Astrocyte (in vitro differentiated cells and primary cell): ENCODE results near the gene MYH11. TPM values are rescaled to one million over a fixed set of nuclear protein-coding genes. Genes with fewer than 3 reads are reported as not detected.
"Not testable (repeated sequence)": the region's sequence is repeated elsewhere in the genome, so short reads cannot be mapped to it uniquely, and the experiment has no call there.

ENCODE experiments used
- DNase-seq: peaks from one replicate; pipeline ENCODE4 v3.0.0-alpha.2; 2010; ENCODE audit warnings: low read depth
- FAIRE-seq: peaks from 2 replicates; lab custom pipeline; 2011; peaks lifted over from hg19 to GRCh38; lab: Jason Lieb, UNC
- H2AFZ ChIP-seq: 2 replicates; pipeline ENCODE4 v1.6.0; 2012; ENCODE audit warnings: low read depth, low read length, inconsistent platforms
- H3K27ac ChIP-seq: 2 replicates; pipeline ENCODE4 v1.5.1; 2011; ENCODE audit warnings: low read depth, low read length, inconsistent platforms
- H3K27me3 ChIP-seq: 2 replicates; pipeline ENCODE4 v1.6.0; 2011; ENCODE audit warnings: low read length, inconsistent platforms; ENCODE audit not compliant: insufficient read depth
- H3K36me3 ChIP-seq: 2 replicates; pipeline ENCODE4 v1.5.1; 2011; ENCODE audit warnings: low read length, inconsistent platforms; ENCODE audit not compliant: insufficient read depth
- H3K4me1 ChIP-seq: 2 replicates; pipeline ENCODE4 v1.5.1; 2011; ENCODE audit warnings: low read length, inconsistent platforms; ENCODE audit not compliant: insufficient read depth
- H3K4me2 ChIP-seq: 2 replicates; pipeline ENCODE4 v1.6.0; 2012; ENCODE audit warnings: low read length, inconsistent platforms
- H3K4me3 ChIP-seq: 2 replicates; pipeline ENCODE4 v1.5.1; 2011; ENCODE audit warnings: low read depth, mild to moderate bottlenecking, low read length, inconsistent platforms; ENCODE audit not compliant: insufficient read depth
- H3K79me2 ChIP-seq: 2 replicates; pipeline ENCODE4 v1.6.0; 2012; ENCODE audit warnings: mild to moderate bottlenecking, low read length, inconsistent platforms; ENCODE audit not compliant: insufficient read depth
- H3K9ac ChIP-seq: 2 replicates; pipeline ENCODE4 v1.6.0; 2012; ENCODE audit warnings: mild to moderate bottlenecking, low read length, inconsistent platforms
- H3K9me3 ChIP-seq: 2 replicates; pipeline ENCODE4 v1.5.1; 2012; ENCODE audit warnings: low read depth, mild to moderate bottlenecking, low read length, inconsistent platforms; ENCODE audit not compliant: insufficient read depth
- H4K20me1 ChIP-seq: 2 replicates; pipeline ENCODE4 v1.6.0; 2012; ENCODE audit warnings: low read length, inconsistent platforms; ENCODE audit not compliant: insufficient read depth
- H3K27ac Mint-ChIP-seq: one replicate; pipeline ENCODE4 v1.8.0; 2021; ENCODE audit warnings: mild to moderate bottlenecking, mixed read lengths; ENCODE audit not compliant: unreplicated experiment
- H3K27me3 Mint-ChIP-seq: one replicate; pipeline ENCODE4 v1.8.0; 2021; ENCODE audit warnings: low read depth, mixed read lengths; ENCODE audit not compliant: unreplicated experiment
- H3K36me3 Mint-ChIP-seq: one replicate; pipeline ENCODE4 v1.8.0; 2021; ENCODE audit warnings: low read depth, mixed read lengths; ENCODE audit not compliant: unreplicated experiment
- H3K4me1 Mint-ChIP-seq: one replicate; pipeline ENCODE4 v1.8.0; 2021; ENCODE audit warnings: low read depth, mixed read lengths; ENCODE audit not compliant: unreplicated experiment
- H3K4me3 Mint-ChIP-seq: one replicate; pipeline ENCODE4 v1.8.0; 2021; ENCODE audit warnings: mild to moderate bottlenecking, moderate library complexity, mixed read lengths; ENCODE audit not compliant: unreplicated experiment
- H3K9me3 Mint-ChIP-seq: one replicate; pipeline ENCODE4 v1.8.0; 2021; ENCODE audit warnings: mild to moderate bottlenecking, mixed read lengths; ENCODE audit not compliant: unreplicated experiment
- EZH2 ChIP-seq: IDR thresholded peaks from 2 replicates; pipeline ENCODE4 v1.6.1; 2012; ENCODE audit warnings: mild to moderate bottlenecking, low read length, inconsistent platforms; ENCODE audit not compliant: insufficient read depth
- total RNA-seq: library from RNA; stranded (reverse); gene quantifications from 2 replicates; pipeline ENCODE4 v1.2.1, GENCODE V29; 2021
- TF ChIP-seq, protein P1 (sequence below): IDR thresholded peaks from 2 replicates; pipeline ENCODE4 v1.5.1; 2011; ENCODE audit warnings: low read depth, mild to moderate bottlenecking, inconsistent platforms, low read length, moderate library complexity; ENCODE audit not compliant: insufficient read depth

Gene MYH11
- total RNA-seq, 1 donor from 2014 or later: 1.0 TPM

DNA sequence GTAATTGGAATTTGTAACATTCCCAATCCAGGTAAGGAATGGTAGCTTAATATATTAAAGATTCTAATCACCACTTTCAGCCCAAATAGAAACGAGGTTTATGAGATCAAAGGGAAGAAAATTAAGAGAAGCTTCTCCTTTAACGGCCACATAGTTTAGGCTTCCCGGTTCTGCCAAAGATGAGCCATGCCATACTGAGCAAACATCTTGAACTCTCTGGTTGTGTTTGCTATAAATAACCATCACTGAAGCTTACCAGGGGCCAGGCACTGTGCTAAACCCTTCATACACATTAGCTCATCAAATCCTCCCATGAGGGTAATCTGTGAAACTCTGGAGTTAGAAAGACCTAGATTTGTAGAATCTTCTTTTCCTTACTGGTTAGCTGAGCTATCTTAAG is 2.8 kb downstream of the MYH11 start:
- no peaks in the 10 kb centered on the region for H3K79me2 ChIP-seq
- FAIRE-seq (no peak), DNase-seq (no peak)
- no peak for TF ChIP-seq EZH2
- TF ChIP-seq, protein P1, sequence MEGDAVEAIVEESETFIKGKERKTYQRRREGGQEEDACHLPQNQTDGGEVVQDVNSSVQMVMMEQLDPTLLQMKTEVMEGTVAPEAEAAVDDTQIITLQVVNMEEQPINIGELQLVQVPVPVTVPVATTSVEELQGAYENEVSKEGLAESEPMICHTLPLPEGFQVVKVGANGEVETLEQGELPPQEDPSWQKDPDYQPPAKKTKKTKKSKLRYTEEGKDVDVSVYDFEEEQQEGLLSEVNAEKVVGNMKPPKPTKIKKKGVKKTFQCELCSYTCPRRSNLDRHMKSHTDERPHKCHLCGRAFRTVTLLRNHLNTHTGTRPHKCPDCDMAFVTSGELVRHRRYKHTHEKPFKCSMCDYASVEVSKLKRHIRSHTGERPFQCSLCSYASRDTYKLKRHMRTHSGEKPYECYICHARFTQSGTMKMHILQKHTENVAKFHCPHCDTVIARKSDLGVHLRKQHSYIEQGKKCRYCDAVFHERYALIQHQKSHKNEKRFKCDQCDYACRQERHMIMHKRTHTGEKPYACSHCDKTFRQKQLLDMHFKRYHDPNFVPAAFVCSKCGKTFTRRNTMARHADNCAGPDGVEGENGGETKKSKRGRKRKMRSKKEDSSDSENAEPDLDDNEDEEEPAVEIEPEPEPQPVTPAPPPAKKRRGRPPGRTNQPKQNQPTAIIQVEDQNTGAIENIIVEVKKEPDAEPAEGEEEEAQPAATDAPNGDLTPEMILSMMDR: no peak
- no peaks in the 10 kb centered on the region for H3K9me3 ChIP-seq
- peaks cover 41% of the 10 kb centered on the region for H3K27me3 Mint-ChIP-seq
- no peak overlapping the region for H3K4me2 ChIP-seq
- H3K4me1 Mint-ChIP-seq: peaks cover 5% of the 10 kb centered on the region
- no peak overlapping the region for H3K4me3 Mint-ChIP-seq
- no peak overlapping the region for H2AFZ ChIP-seq
- H3K4me1 ChIP-seq: no peaks in the 10 kb centered on the region
- no peaks in the 10 kb centered on the region for H3K36me3 ChIP-seq
- H3K27ac ChIP-seq: no peak overlapping the region
- no peak overlapping the region for H3K4me3 ChIP-seq
- H3K9ac ChIP-seq: no peak overlapping the region
- H3K27ac Mint-ChIP-seq: no peak overlapping the region
- H3K36me3 Mint-ChIP-seq: no peaks in the 10 kb centered on the region
- no peaks in the 10 kb centered on the region for H4K20me1 ChIP-seq
- H3K9me3 Mint-ChIP-seq: peaks cover 3% of the 10 kb centered on the region
- H3K27me3 ChIP-seq: peaks cover 53% of the 10 kb centered on the region

DNA sequence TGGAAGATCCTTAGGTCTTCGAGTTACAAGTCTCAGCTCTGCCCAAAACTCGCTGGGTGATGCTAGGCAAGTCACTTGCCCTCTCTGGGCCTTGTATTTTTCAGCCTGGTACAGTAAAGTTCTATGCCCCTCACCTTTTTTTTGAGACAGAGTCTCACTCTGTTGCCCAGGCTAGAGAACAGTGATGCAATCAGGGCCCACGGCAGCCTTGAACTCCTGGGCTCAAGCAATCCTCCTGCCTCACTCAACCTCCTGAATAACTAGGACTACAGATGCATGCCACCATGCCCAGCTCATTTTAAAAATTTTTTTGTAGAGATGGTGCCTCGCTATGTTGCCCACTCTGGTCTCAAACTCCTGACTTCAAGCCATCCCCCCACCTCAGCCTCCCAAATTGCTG is 3.8 kb downstream of the MYH11 start:
- H3K27ac ChIP-seq: no peak overlapping the region
- H4K20me1 ChIP-seq: no peaks in the 10 kb centered on the region
- H3K4me2 ChIP-seq: no peak overlapping the region
- H2AFZ ChIP-seq: no peak overlapping the region
- peaks cover 55% of the 10 kb centered on the region for H3K27me3 ChIP-seq
- Mint-ChIP-seq H3K9me3 (peaks cover 3% of the 10 kb centered on the region), H3K27ac (no peak overlapping the region), H3K4me3 (no peak overlapping the region), H3K27me3 (peaks cover 47% of the 10 kb centered on the region), H3K4me1 (peaks cover 5% of the 10 kb centered on the region), H3K36me3 (no peaks in the 10 kb centered on the region)
- no peak overlapping the region for H3K4me3 ChIP-seq
- no peak for TF ChIP-seq EZH2
- TF ChIP-seq, protein P1: no peak
- no peak for DNase-seq
- H3K9ac ChIP-seq: no peak overlapping the region
- H3K79me2 ChIP-seq: no peaks in the 10 kb centered on the region
- H3K4me1 ChIP-seq: no peaks in the 10 kb centered on the region
- no peaks in the 10 kb centered on the region for H3K9me3 ChIP-seq
- no peaks in the 10 kb centered on the region for H3K36me3 ChIP-seq
- no peak for FAIRE-seq

DNA sequence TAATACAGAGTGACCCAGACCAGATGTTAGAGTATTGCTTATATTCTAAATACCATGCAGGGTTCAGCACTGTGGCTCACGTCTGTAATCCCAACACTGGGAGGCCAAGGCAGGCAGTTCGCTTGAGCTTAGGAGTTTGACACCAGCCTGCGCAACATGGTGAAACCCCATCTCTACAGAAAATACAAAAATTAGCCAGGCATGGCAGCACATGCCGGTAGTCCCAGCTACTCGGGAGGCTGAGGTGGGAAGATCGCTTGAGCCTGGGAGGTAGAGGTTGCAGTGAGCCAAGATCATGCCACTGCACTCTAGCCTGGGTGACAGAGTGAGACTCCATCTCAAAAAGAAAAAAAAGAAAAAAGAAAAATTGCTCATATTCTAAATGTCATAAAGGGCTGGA is 6.3 kb downstream of the MYH11 start:
- not testable (repeated sequence) for H3K4me3 ChIP-seq, H3K4me2 ChIP-seq, DNase-seq, FAIRE-seq, H3K27ac Mint-ChIP-seq, H3K9me3 ChIP-seq, H3K4me1 ChIP-seq, H2AFZ ChIP-seq, H3K4me1 Mint-ChIP-seq, H3K27ac ChIP-seq, H3K36me3 ChIP-seq, H3K79me2 ChIP-seq, H3K9ac ChIP-seq, H4K20me1 ChIP-seq, H3K4me3 Mint-ChIP-seq, H3K9me3 Mint-ChIP-seq, H3K36me3 Mint-ChIP-seq
- peaks cover 45% of the 10 kb centered on the region for H3K27me3 Mint-ChIP-seq
- peaks cover 30% of the 10 kb centered on the region for H3K27me3 ChIP-seq
